ENCODE measurements around the gene EPB41L2. TPM values are rescaled to one million over a fixed set of nuclear protein-coding genes. Genes with fewer than 3 reads are reported as not detected.
"Not testable (repeated sequence)": the region's sequence is repeated elsewhere in the genome, so short reads cannot be mapped to it uniquely, and the experiment has no call there.

EPB41L2 gene
- total RNA-seq: 9.1 TPM

DNA sequence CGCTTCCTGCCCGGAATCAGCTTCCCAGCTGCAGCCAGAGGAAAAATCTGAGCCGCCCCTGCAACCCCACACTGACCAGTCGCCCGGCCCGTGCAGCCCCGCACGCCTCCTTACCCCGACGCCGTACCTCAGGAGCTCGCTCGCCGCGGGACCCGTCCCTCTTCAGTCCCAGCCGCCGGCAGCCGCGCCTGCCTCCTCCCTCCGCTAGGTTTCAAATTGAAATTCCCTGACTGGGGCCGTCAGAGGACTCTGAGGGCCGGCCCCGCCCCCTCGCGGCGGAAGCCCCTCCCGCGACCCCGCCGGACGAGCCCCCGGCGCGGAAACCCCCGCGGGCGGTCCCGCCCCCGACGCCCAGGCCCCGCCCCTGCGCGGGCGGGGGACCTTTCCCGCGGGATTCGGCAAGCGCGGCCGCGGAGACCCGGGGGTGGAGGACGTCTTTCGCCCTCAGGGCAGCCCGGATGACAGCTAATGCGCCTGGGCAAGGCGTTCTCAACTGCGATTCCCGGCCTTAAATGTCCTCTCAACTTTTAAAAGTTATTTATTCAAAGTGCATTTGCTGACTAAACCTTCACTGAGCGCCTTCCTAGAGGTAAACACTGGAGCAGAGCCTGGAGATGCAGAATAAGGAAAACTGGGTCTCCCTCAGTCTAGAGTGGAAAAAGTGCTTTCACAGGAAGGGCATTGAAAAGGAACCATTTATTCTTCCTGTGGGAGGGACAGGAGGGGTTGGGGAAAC is at the start of gene EPB41L2:
EPB41L2 (minus strand) TSS at position 218 of the 736 bp plus-strand sequence. CDS start 106,760 bp downstream, outside the sequence.
- ATAC-seq: peak; percentile 86

DNA sequence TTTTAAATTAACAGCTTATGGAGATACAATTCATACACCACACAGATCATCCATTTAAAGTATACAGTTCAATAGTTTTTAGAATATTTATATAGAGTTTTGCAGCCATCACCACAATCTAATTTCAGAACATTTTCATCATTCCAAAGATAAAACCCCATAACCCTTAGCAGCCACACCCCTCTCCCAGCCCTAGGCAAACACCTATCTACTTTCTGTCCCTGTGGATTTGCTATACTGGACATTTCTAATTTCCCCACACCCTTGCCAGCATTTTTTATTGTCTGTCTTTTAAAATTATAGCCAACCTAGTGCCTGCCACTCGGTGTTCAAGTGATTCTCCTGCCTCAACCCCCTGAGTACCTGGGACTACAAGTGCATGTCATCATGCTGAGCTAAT is 49.2 kb upstream of the EPB41L2 start:
- ATAC-seq: no peak

GRCh38 chr6:131107151-131107550 is 44.1 kb upstream of the EPB41L2 start:
- ATAC-seq: no peak

GRCh38 chr6:131103901-131104300 is 40.9 kb upstream of the EPB41L2 start:
- no peak for ATAC-seq

- no peak for ATAC-seq
These were observed 40.3 kb upstream of the EPB41L2 start for GRCh38 chr6:131103296-131103695.

- ATAC-seq: no peak
These were observed 39.1 kb upstream of the EPB41L2 start for GRCh38 chr6:131101911-131102680.

DNA sequence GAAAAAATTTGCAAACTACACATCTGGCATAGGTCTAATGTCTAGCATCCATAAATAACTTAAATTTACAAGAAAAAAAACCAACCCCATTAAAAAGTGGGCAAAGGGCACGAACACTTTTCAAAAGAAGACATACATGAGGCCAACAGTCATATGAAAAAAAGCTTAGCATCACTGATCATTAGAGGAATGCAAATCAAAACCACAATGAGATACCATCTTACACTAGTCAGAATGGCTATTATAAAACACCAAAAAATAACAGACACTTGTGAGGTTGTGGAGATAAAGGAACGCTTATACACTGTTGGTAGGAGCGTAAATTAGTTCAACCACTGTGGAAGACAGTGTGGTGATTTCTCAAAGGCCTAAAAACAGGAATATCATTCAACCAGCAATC is 33.7 kb upstream of the EPB41L2 start:
- ATAC-seq: no peak

- ATAC-seq: no peak
These were observed 30.3 kb upstream of the EPB41L2 start for GRCh38 chr6:131093334-131093733.

- ATAC-seq: not testable (repeated sequence)
These were observed 28.9 kb upstream of the EPB41L2 start for GRCh38 chr6:131091944-131092343.

GRCh38 chr6:131090339-131090738 is 27.3 kb upstream of the EPB41L2 start:
- ATAC-seq: not testable (repeated sequence)

DNA sequence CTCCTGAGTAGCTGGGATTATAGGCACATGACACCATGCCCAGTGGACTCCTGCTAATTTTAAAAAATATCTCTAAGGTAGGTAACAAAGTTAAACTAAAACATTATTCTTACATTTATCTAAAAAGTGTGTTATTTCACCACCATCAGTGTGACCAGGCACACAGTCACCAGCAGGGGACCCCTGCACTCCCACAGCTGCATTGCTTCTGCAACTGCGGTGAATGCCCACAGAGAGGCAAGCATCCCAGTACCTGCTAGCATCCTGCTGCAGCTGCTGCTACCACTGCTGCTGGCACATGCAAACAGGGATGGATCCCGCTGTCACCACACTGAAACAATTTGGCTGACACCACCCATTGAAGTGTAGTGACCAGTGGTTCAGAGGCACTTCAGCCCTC is 21.9 kb upstream of the EPB41L2 start:
- no peak for ATAC-seq

DNA sequence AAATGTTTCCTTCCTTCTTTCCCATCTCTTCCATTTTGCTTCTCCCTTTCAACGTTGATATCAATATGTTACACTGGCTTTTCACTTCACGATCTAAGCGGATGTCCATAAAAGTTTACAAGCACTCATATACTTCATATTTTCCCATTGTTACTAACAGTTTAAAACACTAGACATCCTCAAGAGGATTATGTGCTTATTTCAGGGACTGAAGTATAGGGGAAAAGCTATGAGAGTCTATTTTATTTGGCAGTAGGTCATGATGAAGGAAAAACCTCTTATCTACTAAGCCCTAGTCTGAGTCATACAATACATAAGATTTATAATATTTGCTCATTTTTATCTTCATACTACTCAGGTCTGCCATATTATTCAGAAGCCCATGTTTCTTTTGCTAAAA is 20.6 kb upstream of the EPB41L2 start:
- no peak for ATAC-seq

DNA sequence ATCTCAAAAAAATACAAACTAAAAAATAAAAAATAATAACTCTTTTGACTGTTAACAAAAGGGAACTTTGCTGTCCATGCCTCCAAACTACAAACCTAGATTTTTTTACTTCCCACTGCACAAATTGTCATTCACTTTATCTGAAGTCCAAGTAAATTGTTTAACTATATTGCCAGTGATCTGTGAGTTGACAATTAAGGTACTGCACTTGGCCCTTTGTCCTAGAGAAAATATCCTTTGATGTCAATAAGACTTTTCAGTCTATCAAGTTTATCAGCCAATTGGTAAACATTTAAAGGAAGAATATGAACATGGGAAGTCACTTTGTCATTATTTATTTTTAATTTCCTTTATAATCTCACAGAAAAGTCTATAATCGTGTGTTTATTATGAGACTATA is 19.3 kb upstream of the EPB41L2 start:
- no peak for ATAC-seq

DNA sequence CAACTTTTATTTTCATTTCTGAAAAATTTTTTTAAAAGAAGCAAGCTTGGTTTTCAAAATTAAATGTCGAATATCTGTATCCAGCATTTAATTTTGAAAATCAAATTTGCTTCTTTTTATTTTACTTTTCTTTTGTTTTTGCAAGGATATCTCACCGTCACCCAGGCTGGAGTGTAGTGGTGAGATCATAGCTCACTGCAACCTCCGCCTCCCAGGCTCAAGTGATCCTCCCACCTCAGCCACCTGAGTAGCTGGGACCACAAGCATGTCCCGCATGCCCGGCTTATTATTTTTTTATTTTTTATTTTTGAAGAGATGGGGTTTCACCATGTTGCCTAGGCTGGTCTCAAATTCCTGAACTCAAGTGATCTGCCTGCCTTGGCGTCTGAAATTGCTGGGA is 17.0 kb upstream of the EPB41L2 start:
- no peak for ATAC-seq

GRCh38 chr6:131073577-131073976 is 10.5 kb upstream of the EPB41L2 start:
- ATAC-seq: no peak

DNA sequence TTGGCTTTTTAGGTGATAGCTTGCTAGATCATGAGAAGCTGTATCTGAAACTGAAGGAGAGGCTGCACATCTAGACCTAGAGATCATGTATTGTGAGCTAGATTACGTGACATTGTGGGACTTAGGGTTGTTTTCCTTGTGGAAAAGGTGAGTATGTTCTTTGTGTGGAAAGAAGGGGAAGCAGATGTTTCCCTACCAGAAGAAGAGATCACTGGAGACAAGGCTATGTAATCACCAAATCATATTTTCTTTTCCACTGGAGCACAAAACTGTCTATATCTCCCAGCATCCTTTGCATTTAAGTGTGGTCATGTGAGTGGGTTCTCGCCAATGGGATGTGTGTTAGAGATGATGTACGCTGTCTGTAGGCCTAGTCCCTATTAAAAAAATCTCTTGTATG is 7.0 kb upstream of the EPB41L2 start:
- no peak for ATAC-seq

- ATAC-seq: no peak
These were observed 5.1 kb upstream of the EPB41L2 start for GRCh38 chr6:131068165-131068564.

- ATAC-seq: no peak
These were observed 4.5 kb upstream of the EPB41L2 start for GRCh38 chr6:131067521-131067920.

- ATAC-seq: no peak
These were observed 2.8 kb upstream of the EPB41L2 start for GRCh38 chr6:131065824-131066171.

GRCh38 chr6:131065112-131065823 is 2.2 kb upstream of the EPB41L2 start:
- no peak for ATAC-seq

DNA sequence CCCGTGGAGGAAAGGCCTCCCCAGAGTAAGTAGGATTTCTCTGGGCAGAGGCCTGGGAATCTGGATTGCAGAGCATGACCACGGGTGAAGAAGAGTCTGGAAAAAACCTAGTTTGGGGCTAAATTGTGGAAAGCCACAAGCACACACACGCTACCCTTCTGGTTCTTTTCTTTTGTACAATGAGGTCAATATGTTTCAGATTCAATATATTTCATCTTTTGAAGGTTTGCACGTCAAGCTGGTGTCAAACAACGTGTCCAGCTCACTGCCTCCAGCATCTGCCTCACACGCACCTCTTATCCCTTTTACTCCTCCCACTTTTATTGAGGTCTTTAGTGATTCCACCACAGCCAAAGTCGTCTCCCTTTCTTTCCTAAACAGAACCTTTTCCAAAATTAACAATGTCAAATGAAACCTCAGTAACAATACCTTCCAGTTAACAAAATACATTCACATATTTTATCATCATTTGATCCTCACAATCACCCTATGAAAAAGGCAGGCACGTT is 773 bp upstream of the EPB41L2 start:
- no peak for ATAC-seq

- ATAC-seq: peak; percentile 55
These were observed 611 bp downstream of the EPB41L2 start for GRCh38 chr6:131062241-131063027.

- ATAC-seq: no peak
These were observed 1.3 kb downstream of the EPB41L2 start for GRCh38 chr6:131061751-131062119.

All from esophagus mucosa (tissue), 1 donor.